Amniotic epithelial cell (primary cell): ENCODE measurements around the gene NAPG.
"Not testable (repeated sequence)": the region's sequence is repeated elsewhere in the genome, so short reads cannot be mapped to it uniquely, and the experiment has no call there.

Experiments
- DNase-seq: peaks from one replicate; pipeline ENCODE4 v3.0.0-alpha.2; 2010; ENCODE audit warnings: low read depth

NAPG gene

DNA sequence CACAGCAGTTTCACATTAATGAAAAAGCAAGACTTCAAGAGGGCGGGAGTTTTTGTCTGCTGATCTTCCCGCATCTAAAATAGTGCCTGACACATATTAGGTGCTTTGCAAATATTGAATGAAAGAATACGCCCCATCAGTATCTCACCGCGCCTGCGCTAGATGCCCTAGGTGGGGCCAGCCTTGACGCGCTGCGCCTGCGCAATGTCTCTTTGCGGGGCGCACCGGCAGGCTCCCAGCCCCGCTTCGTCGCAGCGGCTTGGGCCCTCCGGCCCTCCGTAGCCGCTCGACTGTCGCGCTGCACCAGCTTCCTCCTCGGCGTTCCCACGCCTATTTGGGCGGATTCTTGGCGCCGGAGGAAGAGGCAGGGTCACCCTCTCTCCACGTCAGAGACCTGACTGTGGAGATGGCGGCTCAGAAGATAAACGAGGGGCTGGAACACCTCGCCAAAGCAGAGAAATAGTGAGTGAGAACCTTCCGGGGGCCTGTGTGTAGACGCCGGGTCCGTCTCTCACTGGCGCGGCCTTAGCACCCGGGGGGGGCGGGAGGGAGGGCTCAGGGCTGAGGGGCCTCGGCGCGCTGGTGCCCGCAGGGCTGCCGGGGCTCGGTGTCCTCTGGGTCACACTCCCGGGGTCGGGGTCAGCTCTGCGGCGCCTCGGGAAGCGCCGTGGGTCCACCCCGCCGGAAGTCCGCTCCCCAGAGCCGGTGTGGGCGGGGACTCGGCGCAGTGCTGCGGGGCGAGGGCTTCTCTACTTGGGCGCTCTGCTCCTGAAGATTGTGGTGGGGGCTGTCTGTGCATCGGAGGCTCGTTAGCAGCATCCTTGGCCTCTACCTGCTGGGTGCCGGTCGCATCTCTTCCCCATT, at the start of gene NAPG:
TSS of gene NAPG (plus strand) at position 331 of the 864 bp plus-strand sequence. CDS start at position 407, 76 bp downstream.
- peak; percentile 90 for DNase-seq

DNA sequence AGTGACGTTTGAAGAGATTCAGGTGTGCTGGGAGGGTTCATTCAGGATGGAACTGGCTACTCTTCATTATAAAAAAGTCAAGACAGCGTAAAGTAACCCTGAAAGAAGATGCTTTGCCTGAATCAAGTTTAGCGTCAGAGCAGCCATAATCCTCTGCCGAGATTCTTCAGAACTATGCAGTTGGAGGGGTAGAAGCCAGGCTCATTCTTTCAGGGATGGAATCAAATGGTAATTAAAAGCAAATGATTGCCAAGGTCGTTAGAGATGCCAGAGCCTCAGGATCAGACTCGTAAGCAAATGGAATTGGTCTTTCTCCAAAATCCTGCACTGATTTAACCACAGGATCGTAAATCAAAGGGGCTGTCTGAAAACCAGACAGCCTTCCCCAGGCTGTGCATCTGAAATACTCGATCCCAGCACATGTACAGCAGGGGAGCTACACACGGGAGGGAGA, 49.5 kb upstream of the NAPG start:
- DNase-seq = peak; percentile 56

DNA sequence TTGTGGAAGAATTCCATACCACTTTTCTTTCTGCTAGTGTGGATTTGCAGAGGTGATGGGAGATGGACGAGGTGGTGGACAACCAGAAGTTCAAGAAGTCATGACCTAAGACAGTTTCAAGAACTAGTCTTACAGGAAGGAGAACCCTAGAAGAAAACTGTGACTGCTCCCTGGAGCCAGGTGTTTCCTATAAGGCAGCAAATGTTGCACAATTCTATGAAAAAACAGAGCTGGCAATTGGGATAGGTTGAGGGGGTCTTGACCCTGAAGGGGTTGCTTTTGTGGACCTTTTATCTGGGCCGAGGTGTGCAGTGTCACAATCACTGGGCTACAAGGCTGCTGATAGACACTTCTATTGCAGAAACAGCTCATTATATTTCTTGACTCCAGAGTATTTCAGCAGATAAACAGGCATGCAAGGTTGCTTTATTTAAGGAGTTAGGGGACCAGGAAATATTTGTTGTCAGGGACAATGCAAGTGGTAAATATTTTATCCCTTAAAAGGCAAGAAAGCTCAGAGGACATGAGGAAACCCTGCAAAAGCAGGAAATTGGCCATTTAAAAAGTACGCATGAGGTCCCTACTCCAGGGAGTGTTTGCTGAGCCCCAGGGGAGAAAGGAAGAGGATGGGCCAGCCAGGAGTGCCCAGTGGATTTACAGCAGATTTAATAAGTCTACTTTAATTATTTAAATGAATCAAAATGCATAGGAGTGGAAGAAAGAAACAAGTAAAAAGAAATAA, 48.5 kb upstream of the NAPG start:
- no peak for DNase-seq

DNA sequence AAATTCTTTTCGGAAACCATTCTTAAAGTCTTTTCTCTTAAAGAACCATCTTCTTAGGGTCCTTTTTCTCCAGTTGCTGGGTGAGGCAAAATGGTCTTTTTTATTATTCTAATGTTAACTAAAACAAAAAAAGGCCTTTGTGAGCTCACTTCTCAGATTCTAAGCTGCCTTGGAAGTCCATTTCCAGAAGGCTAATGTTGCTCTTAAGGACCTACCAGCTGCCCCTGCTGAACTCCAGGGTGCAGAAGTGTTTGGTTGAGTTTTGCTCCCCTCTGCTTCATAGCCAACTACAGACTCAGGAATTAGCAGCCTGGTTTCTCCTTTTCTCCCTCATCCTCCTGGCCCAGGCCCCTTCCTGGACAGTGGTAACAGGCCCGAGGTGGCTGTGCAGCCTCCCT, 48.0 kb upstream of the NAPG start:
- DNase-seq = no peak

DNA sequence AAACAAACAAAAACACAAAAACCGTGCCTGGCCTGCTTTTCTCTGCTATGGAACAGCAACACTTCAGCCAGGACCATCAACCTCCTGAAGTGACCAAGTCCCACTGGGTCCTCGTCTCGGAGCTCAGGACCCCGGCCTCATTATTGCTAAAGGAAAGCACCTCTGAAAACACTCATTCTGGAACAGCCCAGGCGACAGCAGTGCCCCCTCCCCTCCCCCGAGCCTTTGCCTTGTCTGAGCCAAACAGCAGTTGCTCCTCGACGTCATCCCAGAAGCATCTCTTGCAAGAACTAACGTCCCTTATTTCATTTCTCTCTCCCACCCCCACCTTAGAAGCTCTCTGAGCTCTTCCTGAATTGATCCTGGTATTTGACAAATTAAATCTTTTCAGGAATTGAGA, 44.0 kb upstream of the NAPG start:
- DNase-seq = no peak

DNA sequence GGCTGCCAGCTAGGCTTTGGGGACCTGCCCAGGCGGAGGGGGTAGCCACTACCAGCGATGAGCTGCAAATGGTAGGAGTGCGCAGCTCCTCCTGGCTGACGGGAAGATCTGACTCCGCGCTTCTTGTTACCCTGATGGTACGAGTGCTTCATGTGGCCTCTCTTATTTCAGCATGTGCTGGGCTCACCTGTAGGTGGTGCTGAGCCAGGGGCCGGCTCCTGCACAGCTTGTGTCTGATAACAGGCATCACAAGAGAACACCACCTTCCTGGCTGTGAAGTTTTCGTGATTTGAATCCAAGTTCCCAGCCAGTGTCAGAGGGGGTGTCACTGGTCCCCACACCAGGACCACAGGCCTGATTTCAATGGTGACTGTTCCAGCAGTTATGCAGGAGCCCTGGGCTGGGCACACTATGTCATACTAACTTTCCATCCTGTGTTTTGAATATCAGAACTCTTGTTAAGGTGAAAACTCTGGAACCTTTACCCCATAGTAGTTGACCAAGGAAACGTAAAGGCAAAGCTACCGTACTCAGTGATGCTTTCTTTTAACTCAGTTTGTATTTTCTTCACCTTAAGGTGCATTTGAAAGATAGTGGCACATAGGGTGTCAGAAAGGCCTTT, 43.4 kb upstream of the NAPG start:
- DNase-seq = no peak

DNA sequence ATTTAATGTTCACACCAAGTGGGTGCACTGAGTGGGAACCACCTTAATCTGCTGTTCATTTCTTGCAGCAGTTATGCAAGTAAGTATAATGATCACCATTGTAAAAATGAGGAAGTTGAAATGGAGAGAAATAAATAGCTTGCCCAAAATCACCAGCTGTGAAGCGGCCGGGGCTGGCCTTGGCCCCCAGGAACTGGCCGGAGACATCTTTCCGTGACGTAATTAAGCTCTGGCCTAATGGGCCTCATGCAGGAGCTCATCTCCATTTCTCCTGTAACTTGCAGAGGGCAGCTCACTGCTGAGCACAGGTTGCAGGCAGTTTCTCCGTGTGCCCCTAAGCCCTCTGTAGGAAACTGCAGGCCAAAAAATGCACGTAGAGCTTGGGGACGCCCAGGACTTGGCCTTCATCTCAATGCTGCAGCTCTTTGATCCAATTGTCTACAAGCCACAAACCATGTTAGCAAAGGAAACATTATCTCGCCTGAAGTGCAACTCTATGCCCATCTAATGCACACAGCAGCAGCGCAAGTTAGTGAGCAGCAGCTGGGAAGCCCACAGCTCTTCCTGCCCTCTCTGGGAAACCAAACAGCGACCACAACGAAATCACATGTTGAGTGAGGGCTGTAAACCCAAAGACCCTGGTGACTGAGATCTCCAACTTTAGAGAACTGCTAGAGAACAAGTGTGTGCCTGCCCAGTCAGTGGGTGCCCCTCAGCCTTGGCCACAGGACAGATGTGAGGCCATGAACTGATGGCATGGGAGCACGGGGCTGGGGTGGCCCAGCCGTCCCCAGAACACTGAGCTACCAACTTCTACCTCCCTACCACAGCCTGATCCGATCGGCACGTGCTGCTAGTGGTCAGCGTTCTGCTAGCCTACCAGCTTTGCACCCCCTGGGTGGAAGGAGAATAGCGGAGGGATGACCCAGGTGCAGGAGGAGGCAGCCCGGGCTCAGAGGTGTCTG, 42.6 kb upstream of the NAPG start:
- no peak for DNase-seq

DNA sequence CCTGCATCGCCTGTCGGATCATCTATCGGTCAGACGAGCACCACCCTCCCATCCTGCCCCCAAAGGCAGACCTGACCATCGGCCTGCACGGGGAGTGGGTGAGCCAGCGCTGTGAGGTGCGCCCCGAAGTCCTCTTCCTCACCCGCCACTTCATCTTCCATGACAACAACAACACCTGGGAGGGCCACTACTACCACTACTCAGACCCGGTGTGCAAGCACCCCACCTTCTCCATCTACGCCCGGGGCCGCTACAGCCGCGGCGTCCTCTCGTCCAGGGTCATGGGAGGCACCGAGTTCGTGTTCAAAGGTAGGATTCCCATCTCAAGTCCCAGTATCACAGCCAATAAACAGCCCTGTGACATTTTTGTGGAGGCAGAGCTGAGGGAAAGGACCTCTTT, 40.4 kb upstream of the NAPG start:
- DNase-seq = no peak

DNA sequence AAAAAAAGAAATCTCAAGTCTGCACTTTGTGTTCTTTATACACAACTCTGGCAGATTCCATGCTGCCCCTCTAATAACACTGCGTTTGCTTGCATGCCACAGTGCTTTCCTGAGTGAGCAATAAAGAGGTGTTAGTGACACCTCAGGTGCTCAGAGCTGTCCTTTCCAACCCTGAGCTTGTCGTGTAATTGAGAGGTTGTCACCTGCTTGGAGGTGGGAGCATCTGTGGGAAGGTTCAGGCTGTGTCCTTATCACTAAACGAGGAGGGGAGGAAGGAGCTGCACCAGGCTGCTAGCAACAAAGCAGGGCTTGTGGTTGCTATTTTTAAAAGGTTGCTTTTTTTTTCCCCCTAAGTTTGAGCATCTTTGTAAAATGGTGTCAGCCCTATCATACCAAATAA, 39.5 kb upstream of the NAPG start:
- DNase-seq = no peak

DNA sequence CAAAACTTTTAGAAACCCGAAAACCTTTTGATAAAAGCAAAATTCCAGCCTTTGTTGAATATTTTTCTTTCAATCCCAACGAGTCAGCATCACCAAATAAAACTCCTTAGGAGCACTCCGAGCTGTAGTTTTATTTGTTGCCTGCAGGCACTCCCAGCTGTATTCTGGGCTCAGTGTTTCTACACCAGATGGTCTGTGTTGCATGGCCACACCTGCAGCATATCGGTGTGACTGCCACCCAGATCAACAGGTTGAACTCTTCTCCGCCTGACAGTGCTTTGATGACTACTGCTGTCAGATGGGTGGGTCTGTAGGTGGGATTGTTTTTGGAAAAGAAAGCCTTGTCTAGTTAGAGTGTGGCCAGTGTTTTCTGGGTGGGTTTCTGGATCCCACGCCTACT, 38.7 kb upstream of the NAPG start:
- no peak for DNase-seq

DNA sequence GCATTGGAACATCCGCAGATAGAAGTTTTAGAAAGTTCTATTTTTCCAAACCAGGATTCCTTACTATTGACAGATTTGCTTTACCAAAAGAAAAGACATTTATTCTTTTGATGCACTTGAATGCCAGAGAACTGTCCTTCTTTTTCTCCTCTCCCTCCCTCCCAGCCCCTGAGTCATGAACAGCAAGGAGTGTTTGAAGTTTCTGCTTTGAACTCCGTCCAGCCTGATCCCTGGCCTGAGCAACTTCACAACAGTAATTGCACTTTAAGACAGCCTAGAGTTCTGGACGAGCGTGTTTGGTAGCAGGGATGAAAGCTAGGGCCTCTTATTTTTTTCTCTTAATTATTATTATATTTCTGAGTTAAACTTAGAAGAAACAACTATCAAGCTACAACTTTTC, 37.8 kb upstream of the NAPG start:
- no peak for DNase-seq

DNA sequence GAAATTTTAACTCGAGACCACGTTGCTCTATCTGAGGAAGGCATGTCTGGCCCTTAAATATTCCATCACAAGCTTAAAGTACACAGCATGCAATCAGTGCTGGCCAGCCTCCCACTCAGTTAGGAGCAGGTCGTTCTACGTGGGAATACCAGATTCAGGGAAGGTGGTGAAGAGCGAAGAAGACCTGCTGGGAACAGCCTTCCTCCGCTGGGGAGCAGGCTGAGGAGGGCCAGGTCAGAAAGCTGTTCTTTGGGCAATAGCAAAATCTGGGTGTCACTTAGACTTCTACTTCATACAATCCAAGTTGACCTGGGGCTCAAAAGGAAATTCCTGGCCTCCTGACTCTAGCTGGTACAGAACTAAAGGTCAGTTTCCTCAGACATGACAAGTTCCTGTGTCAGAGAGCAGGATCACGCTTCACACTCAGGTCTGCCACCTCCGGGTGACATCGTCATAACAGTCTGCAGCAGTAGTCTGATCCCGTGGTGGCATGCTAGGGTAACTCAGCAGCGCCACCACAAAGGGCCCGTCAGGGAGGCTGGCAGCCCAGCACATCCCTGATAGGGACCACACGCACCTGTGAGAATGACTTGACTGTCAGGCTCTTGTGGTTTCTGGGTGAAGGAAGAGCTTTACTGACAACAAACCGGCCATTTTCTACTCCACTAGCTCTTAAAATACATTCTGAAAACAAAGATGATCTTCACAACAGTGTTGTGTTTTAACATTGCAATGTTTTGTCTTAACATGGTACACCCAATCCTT, 35.2 kb upstream of the NAPG start:
- DNase-seq = no peak

DNA sequence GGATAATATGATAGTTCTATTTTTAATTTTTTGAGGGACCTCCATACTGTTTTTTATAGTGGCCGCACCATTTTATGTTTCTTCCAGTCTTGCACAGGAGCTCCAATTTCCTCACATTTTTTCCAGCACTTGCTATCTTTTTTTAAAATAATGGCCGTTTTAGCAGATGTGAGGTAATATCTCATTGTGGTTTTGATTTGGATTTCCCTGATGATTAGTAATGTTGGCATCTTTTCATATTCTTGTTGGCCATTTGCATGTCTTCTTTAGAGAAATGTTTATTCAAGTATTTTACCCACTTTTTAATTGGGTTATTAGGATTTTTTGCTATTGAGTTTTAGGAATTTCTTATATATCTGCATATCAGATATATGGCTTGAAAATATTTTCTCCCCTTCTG, 29.9 kb upstream of the NAPG start:
- DNase-seq = peak; percentile 57

DNA sequence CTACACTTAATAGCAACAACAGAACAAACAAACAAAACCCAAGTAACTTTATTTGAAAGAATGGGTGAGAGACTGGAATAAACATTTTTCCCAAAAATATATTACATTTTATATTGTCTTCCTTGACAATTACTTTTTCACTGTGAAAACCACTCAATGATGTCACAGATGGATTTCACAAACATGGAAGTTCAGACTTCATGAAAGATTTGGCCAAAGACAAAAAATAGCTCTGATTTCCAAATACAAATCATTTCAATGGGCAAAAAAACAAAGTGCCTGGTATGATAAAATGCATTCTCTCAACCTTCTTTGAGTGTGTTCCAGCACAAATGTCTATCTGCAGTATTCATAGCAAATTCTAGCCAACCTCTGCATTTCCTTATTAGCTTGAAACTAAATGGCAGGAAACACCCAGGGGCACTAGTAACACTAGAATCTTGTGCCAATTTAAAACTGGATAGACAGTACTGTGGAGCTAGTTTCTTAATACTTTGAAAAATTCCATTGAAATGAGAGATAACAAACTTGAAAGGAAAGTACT, 28.5 kb upstream of the NAPG start:
- peak; percentile 42 for DNase-seq

DNA sequence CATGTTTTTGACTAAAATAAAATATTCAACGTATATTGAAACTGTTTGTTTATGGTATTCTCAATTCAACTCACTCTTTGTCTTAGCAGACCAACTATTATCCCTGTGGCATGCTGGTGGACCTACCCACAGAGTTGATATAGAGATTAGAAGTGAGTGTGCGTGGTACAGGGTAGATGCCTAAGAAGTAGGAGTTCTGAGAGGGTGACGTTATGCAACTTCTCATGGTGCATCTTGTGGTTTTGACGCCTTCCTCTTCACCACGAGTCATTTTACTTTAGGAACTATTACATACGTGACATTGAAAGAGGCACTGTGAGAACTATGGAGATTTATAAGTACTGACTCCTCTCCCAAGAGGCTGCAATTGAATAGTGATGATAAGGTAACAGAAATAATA, 26.6 kb upstream of the NAPG start:
- DNase-seq = peak; percentile 44

DNA sequence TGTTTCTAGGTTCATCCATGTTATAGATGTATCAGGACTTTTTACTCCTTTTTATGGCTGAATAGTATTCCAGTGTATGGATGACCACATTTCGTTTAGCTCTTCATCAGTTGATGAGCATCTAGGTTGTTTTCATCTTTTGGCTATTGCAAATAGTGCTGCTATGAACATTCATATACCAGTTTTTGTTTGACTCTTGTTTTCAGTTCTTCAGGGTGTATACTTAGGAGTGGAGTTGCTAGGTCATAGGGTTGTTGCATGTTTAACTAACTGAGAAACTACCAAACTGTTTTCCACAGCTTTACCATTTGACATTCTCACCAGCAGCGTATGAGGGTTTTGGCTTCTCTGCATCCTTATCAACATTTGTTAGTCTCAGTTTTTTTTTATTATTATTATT, 25.8 kb upstream of the NAPG start:
- no peak for DNase-seq

DNA sequence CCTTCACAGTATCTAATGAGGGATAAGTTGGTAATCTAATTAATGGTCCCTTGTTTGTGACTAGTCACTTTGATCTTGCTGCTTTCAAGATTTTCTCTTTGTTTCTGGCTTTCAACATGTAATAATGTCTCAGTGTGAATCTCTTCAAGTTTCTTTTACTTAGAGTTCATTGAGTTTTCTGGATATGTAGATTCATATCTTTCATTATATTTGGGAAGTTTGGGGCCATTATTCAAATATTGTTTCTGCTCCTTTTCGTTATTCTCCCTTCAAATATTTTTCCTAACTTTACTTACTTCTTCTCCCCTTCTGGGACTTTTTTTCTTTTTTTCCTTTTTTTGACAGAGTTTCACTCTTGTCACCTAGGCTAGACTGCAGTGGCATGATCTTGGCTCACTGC, 21.1 kb upstream of the NAPG start:
- no peak for DNase-seq

DNA sequence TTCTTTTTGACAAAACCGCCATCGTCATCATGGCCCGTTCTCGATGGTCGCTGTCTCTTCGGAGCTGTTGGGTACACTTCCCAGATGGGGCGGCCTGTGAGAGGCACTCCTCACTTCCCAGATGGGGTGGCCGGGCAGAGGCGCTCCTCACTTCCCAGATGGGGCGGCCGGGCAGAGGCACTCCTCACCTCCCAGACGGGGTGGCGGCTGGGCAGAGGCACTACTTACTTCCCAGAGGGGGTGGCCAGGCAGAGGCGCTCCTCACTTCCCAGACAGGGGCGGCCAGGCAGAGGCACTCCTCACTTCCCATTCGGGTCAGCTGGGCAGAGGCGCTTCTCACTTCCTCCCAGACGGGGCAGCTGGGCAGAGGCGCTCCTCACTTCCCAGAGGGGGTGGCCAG, 19.9 kb upstream of the NAPG start:
- not testable (repeated sequence) for DNase-seq

DNA sequence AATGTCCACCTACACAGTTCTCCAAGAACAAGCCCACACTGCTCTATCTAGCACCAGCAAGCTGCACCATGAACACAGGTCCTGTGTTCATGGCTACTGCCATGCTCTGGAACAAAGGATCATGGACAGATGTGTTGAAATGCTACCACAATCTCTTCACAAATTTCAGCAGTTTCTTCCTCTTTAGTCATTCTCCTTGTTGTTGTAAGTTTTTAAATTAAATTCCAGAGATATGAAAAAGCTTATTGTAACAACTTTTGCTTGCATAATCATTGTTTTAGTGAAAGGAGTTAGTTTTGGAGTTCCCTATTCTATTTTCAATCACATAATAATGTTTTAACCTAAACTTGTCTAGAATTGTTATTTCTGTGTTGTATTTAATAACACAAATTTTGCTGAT, 17.2 kb upstream of the NAPG start:
- peak; percentile 43 for DNase-seq

DNA sequence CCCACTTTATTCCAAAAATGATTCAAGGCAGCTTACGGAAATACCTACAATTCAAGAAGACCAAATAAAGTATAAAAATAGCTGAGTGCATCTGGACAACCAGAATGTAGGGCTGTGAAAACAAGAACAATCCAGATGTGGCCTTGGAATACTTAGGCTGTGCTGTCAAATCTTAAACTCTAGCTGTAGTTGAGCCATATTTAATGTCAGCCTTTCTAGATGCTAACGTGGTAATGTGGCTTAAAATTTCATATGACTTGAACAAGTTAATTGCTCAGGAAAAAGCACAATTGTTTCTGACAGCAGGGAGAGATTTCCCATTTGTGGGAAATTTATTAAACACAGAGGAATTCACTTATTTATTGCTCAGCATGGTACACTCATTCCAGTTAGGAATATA, 14.6 kb upstream of the NAPG start:
- no peak for DNase-seq

DNA sequence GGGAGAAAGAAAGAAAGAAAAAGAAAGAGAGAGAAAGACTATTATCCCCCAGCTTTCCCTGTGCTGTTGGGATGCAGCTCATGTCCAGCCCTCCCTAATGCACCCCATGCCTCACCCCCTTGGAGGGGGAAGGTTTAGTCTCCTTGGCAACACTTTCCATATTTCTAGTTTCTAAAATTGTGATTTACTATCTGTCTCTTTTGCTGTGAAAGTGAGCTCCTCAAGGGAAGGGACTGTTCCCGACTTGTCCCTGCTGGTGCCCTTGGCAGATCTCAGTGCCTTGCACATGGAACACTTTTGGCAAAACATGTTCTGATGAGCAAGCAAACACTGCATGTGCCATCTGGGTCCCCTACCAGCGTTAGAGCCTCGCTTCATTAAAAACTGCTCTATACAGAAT, 11.7 kb upstream of the NAPG start:
- DNase-seq = no peak
